Measurements from ENCODE around the gene NOS3.
A peak's percentile ranks its signal among the peaks of the same experiment; 100 is the strongest.

Gene NOS3

GRCh38 chr7:151060416-151061212 lies 69.8 kb downstream of the NOS3 start:
- DNase-seq, result no peak

GRCh38 chr7:151061213-151062110 lies 70.6 kb downstream of the NOS3 start:
- peak; percentile 80 for DNase-seq

GRCh38 chr7:151062111-151062398 lies 71.2 kb downstream of the NOS3 start:
- DNase-seq, result no peak

GRCh38 chr7:151062399-151063211 lies 71.8 kb downstream of the NOS3 start:
- DNase-seq, result no peak

- no peak for DNase-seq
These were observed 72.4 kb downstream of the NOS3 start for GRCh38 chr7:151063212-151063561.
